ENCODE results near the gene PHC1. TPM values are rescaled to one million over a fixed set of nuclear protein-coding genes. Genes with fewer than 3 reads are reported as not detected.

The PHC1 gene
- total RNA-seq, 2 donors from 2014 or later: 38.2 to 104 TPM

- TF ChIP-seq CTCF (IDR thresholded peaks at IDR 0.05) (no peak), POLR2AphosphoS5 (IDR thresholded peaks at IDR 0.05) (no peak), POLR2A (IDR thresholded peaks at IDR 0.05) (no peak)
- peak overlapping the region; percentile 65 to 70 for H3K4me3 ChIP-seq
- intact Hi-C loops (cut with DNase I): no loop called here
- 3% methylated on average over 15 of the region's 15 CpGs for WGBS
- no peak for DNase-seq (ENCODE audit: low spot score)
- peak overlapping the region; percentile 90 to 97 for H3K27ac ChIP-seq
- no peaks in the 10 kb centered on the region for H3K36me3 ChIP-seq
- no peaks in the 10 kb centered on the region for H3K27me3 ChIP-seq (replicated peaks; ENCODE audit: insufficient read depth)
- H3K9me3 ChIP-seq: no peaks in the 10 kb centered on the region
- peaks cover 4% of the 10 kb centered on the region for H3K4me1 ChIP-seq (replicated peaks)
These were observed 34.5 kb downstream of the PHC1 start for GRCh38 chr12:8948701-8949341.

- intact Hi-C loops (cut with DNase I): loop anchor here (5.0 to 10.0 kb wide), 2 partner anchors 42 to 85 kb away; no protein-coding TSS in a partner anchor
- 0% methylated on average over 65 of the region's 66 CpGs for WGBS
- H3K27me3 ChIP-seq (replicated peaks; ENCODE audit: insufficient read depth): no peaks in the 10 kb centered on the region
- peak; percentile 78 for TF ChIP-seq POLR2A (IDR thresholded peaks at IDR 0.05)
- TF ChIP-seq CTCF (IDR thresholded peaks at IDR 0.05): peak; percentile 27 to 75 (median 56)
- peak; percentile 88 for TF ChIP-seq POLR2AphosphoS5 (IDR thresholded peaks at IDR 0.05)
- peaks cover 4% of the 10 kb centered on the region for H3K4me1 ChIP-seq (replicated peaks)
- H3K9me3 ChIP-seq: no peaks in the 10 kb centered on the region
- peak within 1 kb of the TSS; percentile 65 to 70 for H3K4me3 ChIP-seq
- DNase-seq (ENCODE audit: low spot score): peak; percentile 92
- H3K27ac ChIP-seq: peak within 1 kb of the TSS; percentile 90 to 97
- H3K36me3 ChIP-seq: no peaks in the 10 kb centered on the region
These were observed 35.3 kb downstream of the PHC1 start, which contains the start of gene M6PR for GRCh38 chr12:8949342-8950220. Gene M6PR (minus strand): TSS chr12:8949645. CDS start chr12:8946404, 3,241 bp downstream.

GRCh38 chr12:8950221-8950527, 35.9 kb downstream of the PHC1 start:
- Histone ChIP-seq H3K36me3 (no peaks in the 10 kb centered on the region), H3K27me3 (replicated peaks; ENCODE audit: insufficient read depth) (no peaks in the 10 kb centered on the region), H3K4me3 (peak overlapping the region; percentile 65 to 70), H3K4me1 (replicated peaks) (peaks cover 4% of the 10 kb centered on the region), H3K27ac (peak overlapping the region; percentile 90 to 97), H3K9me3 (no peaks in the 10 kb centered on the region)
- 2% methylated on average over 7 of the region's 7 CpGs for WGBS
- TF ChIP-seq CTCF (IDR thresholded peaks at IDR 0.05) (no peak), POLR2AphosphoS5 (IDR thresholded peaks at IDR 0.05) (no peak)
- intact Hi-C loops (cut with DNase I): loop anchor here (5.0 to 10.0 kb wide), 2 partner anchors 43 to 85 kb away; no protein-coding TSS in a partner anchor
- DNase-seq (ENCODE audit: low spot score): no peak

GRCh38 chr12:8950702-8951478, 36.6 kb downstream of the PHC1 start:
- no peak for TF ChIP-seq POLR2AphosphoS5 (IDR thresholded peaks at IDR 0.05)
- no peak for TF ChIP-seq CTCF (IDR thresholded peaks at IDR 0.05)
- no peak for TF ChIP-seq POLR2A (IDR thresholded peaks at IDR 0.05)
- intact Hi-C loops (cut with DNase I): loop anchor here (5.0 to 10.0 kb wide), 2 partner anchors 44 to 84 kb away; no protein-coding TSS in a partner anchor

More at GRCh38 chr12:8950702-8951478, 36.6 kb downstream of the PHC1 start:
- no peak for DNase-seq (ENCODE audit: low spot score)
- no peaks in the 10 kb centered on the region for H3K9me3 ChIP-seq
- peak overlapping the region; percentile 90 to 97 for H3K27ac ChIP-seq
- 20% methylated on average over 9 of the region's 9 CpGs for WGBS
- H3K4me1 ChIP-seq (replicated peaks): peaks cover 4% of the 10 kb centered on the region
- H3K36me3 ChIP-seq: no peaks in the 10 kb centered on the region
- H3K4me3 ChIP-seq: peak overlapping the region; percentile 65 to 70
- no peaks in the 10 kb centered on the region for H3K27me3 ChIP-seq (replicated peaks; ENCODE audit: insufficient read depth)
